Brain microvascular endothelial cell (primary cell): ENCODE results near the gene PPARA.

Experiments
- DNase-seq: peaks from one replicate; pipeline ENCODE4 v3.0.0-alpha.2; 2020
- H3K27ac ChIP-seq: fragments of 250-450 bp; sonication (Bioruptor Pico); 2 replicates; pipeline ENCODE4 v1.5.1; 2020; ENCODE audit warnings: mild to moderate bottlenecking, moderate library complexity
- H3K27me3 ChIP-seq: fragments of 250-450 bp; sonication (Bioruptor Pico); replicated peaks from 2 replicates; pipeline ENCODE4 v1.5.1; 2020; ENCODE audit warnings: mild to moderate bottlenecking
- H3K36me3 ChIP-seq: fragments of 250-450 bp; sonication (Bioruptor Pico); replicated peaks from 2 replicates; pipeline ENCODE4 v1.5.1; 2020; ENCODE audit warnings: mild to moderate bottlenecking
- H3K4me3 ChIP-seq: 2 replicates; pipeline ENCODE4 v1.5.1; 2011; ENCODE audit warnings: low read depth, mild to moderate bottlenecking, control low read depth, low read length, moderate library complexity
- CTCF ChIP-seq: IDR thresholded peaks from 2 replicates; pipeline ENCODE4 v1.5.1; 2011; ENCODE audit warnings: low read depth, mild to moderate bottlenecking, moderate library complexity, low read length, control low read depth, inconsistent platforms; ENCODE audit errors: missing control alignments
- in situ Hi-C: cut with HindIII; loops from 2 replicates; pipeline ENCODE4 v1.10.0; 2017; ENCODE audit warnings: low sequenced_read_pairs, low pct_ligation_motif_present

Gene PPARA

DNA sequence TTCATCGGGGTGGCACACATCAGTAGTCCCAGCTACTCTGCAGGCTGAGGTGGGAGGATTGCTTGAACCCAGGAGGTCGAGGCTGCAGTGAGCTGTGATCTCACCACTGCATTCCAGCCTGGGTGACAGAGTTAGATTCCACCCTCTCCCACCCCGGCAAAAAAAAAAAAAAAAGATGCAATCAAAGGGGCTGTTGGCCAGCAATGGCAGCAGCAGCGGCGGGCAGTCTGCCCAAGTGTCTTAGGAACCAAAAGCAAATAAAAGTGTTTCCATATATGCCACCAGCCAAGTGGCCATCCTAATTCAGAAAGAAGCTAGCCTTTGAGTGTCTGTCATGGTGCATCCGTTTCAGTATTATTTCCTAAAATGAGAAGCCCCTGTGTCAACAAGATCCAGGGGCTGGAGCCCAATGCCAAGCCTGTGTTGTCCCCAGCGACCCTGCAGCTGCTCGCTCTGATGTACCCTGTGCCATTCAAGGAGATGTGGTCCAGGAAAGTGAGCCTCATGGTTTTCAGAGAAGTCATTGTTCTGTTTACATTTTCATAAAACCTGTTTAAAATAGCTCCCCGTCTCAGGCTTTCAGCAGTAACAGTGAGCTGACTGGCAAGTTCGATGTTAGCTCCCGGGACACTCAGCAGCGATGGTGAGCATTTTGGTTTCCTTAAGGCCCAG lies 87.3 kb downstream of the PPARA start:
- Histone ChIP-seq H3K27ac (no peak overlapping the region), H3K36me3 (no peaks in the 10 kb centered on the region), H3K27me3 (no peaks in the 10 kb centered on the region), H3K4me3 (no peak overlapping the region)
- TF ChIP-seq CTCF: no peak
- in situ Hi-C loops: no loop called here
- DNase-seq: no peak

DNA sequence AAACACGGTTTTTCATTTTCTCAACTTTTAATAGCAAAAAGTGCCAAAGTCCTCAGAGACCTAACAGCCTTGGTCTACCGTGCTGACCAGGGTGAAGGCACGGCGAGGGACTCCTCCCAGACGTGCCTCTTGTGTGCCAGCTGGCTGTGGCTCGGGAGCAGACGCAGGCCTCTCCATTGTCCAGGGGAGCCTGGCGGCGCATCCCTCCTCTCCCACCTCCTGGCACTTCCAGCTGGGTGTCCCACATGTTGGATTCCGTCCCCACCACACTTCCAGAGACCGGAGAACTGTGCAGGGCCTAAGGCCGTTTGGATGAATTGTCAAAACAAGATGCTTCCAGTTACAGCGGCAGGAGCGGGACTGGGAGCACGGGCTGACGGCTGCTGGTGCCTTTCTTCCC lies 88.2 kb downstream of the PPARA start:
- no peak overlapping the region for H3K4me3 ChIP-seq
- TF ChIP-seq CTCF: no peak
- DNase-seq: no peak
- H3K27ac ChIP-seq: no peak overlapping the region
- no peaks in the 10 kb centered on the region for H3K36me3 ChIP-seq
- no peaks in the 10 kb centered on the region for H3K27me3 ChIP-seq
- in situ Hi-C loops: no loop called here

DNA sequence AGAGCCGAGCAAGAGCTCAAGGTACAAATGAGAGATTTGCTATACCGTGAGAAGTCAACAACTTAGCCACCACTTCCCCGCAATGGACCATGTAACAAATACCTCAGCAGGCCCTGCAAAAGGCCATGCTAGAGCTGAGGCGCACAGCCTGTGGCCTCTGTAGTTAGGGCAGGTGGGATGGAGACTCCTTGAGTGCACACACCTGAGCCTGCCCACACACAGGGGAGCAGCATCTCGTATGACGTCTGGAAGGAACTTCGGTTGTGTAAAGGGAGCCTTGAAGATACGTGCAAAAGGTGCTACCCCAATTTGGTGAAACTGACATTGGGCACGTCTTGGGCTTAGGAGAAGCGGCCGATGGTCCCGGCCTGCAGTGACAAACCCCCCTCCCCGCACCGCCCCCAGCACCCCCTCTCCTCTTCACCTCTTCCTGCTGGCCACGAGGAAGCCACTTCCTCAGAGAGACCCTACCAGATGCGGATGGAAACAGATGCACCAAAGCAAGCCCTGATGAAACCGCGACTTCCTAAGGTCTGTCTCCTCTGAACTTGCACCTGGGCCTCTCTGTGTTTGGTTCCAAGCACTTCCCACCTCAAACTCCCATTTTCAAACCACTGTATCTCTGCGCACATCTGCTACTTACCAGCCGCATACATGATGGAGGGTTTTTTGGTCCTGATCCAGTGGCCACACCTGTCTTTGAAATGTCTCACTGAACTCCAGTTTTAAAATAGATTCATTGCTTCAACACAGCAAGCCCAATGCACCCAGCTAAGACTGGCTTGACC lies 89.1 kb downstream of the PPARA start:
- Histone ChIP-seq H3K27me3 (no peaks in the 10 kb centered on the region), H3K4me3 (no peak overlapping the region), H3K36me3 (no peaks in the 10 kb centered on the region), H3K27ac (no peak overlapping the region)
- in situ Hi-C loops: no loop called here
- TF ChIP-seq CTCF: no peak
- no peak for DNase-seq

GRCh38 chr22:46240073-46240472 lies 89.7 kb downstream of the PPARA start:
- no peaks in the 10 kb centered on the region for H3K36me3 ChIP-seq
- no peak overlapping the region for H3K4me3 ChIP-seq
- no peaks in the 10 kb centered on the region for H3K27me3 ChIP-seq
- no peak for TF ChIP-seq CTCF
- DNase-seq: no peak
- no peak overlapping the region for H3K27ac ChIP-seq
- in situ Hi-C loops: no loop called here

DNA sequence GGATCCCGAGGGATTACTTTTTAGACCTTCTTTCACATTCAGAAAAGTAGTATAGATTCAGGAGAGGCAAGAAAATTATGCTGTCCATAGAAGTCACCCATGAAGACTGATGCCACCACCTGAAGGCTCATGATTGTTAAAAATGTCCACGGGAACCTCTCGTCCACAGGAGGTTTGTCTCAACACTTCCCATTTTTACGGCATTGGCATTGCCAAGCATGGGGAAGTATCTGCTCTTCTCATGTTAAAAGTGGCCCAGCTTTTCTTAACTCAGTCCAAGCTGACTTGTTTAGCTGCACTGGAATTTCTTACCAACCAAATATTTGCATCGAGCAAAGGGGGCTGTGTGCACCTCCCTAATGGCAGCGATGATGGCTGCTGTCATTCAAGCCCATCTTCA lies 90.2 kb downstream of the PPARA start:
- no peak overlapping the region for H3K4me3 ChIP-seq
- H3K36me3 ChIP-seq: no peaks in the 10 kb centered on the region
- DNase-seq: no peak
- no peak for TF ChIP-seq CTCF
- no peak overlapping the region for H3K27ac ChIP-seq
- in situ Hi-C loops: no loop called here
- no peaks in the 10 kb centered on the region for H3K27me3 ChIP-seq
